ENCODE data around the gene ZNF697.
"Not testable (repeated sequence)": the region's sequence is repeated elsewhere in the genome, so short reads cannot be mapped to it uniquely, and the experiment has no call there.

ZNF697 gene

GRCh38 chr1:119595606-119596005 lies 52.5 kb downstream of the ZNF697 start:
- no peak for DNase-seq

- no peak for DNase-seq
Measured at GRCh38 chr1:119595168-119595567, 52.9 kb downstream of the ZNF697 start.

DNA sequence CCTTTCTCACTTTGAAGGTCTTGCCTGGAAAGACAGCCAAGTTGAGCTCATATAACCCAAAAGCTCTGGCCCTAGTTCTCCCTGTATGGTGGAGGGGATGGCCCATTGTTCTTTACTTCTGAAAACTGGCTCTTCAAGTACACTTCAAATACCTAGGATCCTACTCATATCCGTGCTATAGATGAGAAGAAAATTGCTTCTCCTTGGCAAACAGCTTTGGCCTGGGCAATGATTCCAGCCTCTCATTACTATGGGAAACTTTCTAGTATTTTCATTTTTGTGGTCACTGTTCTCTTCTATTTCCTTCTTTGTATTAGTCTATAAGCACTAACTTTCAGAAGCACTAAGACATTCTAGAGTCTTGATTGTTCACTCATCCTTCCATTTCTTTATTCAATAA lies 53.7 kb downstream of the ZNF697 start:
- DNase-seq = no peak

GRCh38 chr1:119593805-119594204 lies 54.3 kb downstream of the ZNF697 start:
- no peak for DNase-seq

- DNase-seq = no peak
Measured at GRCh38 chr1:119590393-119590792, 57.7 kb downstream of the ZNF697 start.

DNA sequence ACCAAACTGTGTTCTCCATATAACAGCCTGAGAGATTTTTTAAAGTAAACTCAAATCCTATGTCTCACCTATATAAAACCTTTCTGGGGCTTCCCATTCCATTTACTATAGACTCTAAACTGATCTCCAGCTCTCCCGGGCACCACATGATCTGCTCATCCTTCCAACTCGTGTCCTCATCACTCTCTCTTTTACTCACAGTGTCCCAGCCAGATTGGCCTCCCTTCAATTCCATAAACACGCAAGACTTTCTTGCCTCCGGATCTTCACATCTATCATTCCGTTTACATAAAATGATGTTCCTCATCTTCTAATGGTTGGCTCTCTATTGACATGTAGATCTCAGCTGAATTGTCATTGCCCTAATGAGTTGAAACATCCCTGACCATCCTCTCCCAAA lies 59.4 kb downstream of the ZNF697 start:
- DNase-seq = no peak

DNA sequence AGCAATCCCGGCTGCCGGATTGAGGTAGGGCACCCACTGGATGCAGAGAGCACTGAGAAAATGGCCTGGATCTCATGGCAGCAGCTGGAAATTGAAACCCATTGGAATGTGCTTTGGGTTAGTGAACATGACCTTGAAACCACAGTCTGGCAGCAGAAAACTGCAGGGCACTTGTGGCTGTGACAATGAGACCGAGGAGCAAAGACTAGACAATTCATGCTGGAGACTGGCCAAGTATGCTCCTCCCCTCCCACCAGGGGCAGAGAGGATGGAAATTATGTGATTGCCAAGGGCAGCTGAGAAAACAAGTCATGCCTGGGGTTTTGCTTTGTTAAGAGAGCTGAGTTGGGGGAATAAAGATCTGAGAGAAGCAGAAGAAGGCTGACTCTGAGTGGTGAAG lies 60.7 kb downstream of the ZNF697 start:
- DNase-seq = no peak

DNA sequence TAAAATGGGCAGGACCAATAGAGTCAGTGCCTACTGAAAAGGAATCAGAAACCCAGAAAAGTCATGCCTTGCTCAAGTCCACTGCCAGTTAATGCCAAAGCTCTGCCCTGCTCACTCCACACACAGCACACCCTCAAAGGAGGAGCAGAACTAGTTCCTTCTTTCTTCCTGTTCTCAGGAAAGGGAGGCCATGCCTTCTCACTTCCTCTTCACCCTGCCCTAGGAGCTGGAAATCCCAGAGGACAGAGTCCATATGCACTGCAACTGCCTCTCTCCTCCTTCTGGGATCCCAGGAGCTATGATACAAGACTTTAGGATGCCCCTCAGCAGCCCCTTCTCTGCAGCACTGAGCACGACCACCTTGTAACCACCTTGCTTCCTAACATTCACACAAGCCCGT lies 62.3 kb downstream of the ZNF697 start:
- not testable (repeated sequence) for DNase-seq

DNA sequence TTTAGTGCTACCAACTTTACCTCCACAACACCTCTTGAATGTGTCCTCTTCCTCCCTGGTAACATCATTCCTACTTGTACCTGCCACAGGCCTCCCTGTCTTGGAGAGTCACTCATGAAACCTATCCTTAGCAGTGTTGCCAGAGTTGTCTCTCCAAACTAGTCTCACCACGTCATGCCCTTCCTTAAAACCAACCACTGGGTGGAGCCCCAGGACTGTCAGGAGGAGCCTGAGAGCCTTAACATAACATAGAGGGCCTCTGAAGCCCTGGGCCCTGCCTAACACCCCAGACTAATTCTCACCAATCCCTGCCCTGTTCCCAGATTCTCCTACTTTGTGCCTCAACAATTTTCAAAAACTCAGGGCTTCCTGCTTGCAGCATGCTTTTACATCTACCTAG lies 65.3 kb downstream of the ZNF697 start:
- DNase-seq = no peak

- DNase-seq = not testable (repeated sequence)
Measured at GRCh38 chr1:119581076-119581475, 67.0 kb downstream of the ZNF697 start.

GRCh38 chr1:119573886-119574285 lies 74.2 kb downstream of the ZNF697 start:
- no peak for DNase-seq

DNA sequence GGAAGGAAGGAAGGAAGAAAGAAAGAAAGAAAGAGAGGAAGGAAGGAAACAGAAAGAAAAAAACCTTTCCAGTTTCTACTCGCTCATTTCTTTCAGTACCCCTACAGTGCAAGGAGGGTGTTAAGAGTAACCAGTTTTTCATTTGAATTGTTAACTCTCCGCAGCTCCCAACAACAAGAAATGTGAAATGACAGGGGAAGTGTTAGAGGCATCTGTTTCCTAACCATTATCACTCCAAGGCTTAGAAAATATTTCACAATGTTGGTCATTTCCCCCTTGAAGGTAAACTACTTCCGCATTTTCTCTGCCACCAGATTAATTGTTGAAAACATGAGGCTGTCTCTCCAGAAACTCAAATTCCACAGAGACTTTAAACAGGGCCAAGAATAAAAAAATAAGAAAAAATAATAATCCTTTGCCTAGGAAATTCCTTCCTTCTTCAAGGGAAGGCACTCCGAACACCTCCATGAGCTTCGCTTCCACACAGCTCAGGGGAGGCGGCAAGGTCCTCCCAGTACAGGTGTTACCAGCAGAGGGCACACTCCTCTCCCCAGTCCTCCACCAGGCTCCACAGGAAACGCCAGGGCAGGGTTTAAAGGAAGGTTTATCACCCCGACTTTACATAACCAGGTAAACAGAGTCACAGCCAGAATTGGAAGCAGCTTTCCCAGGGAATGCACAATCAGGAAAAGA lies 78.0 kb downstream of the ZNF697 start:
- DNase-seq = not testable (repeated sequence)

All from activated naive CD4-positive, alpha-beta T cell (primary cell).